Keratinocyte (primary cell): ENCODE results near the gene IL19. TPM values are rescaled to one million over a fixed set of nuclear protein-coding genes. Genes with fewer than 3 reads are reported as not detected.

Experiments
- DNase-seq: peaks from one replicate; pipeline ENCODE4 v3.0.0-alpha.2; 2011; ENCODE audit warnings: low read depth, missing footprints, low spot score
- FAIRE-seq: peaks from 2 replicates; lab custom pipeline; 2011; peaks lifted over from hg19 to GRCh38; lab: Jason Lieb, UNC
- H2AFZ ChIP-seq: 2 replicates; pipeline ENCODE4 v1.6.0; 2012; ENCODE audit warnings: low read length, control low read depth, inconsistent platforms; ENCODE audit not compliant: control insufficient read depth
- H3K27ac ChIP-seq: 2 replicates; pipeline ENCODE4 v1.5.1; 2011; ENCODE audit warnings: low read length; ENCODE audit not compliant: control insufficient read depth, insufficient read depth
- H3K27me3 ChIP-seq: 3 replicates; pipeline ENCODE4 v1.6.0; 2011; ENCODE audit warnings: low read length; ENCODE audit not compliant: control insufficient read depth, insufficient read depth; ENCODE audit errors: extremely low read depth
- H3K36me3 ChIP-seq, 2 experiments: 2 replicates in 1 of 2; 3 replicates in 1 of 2; pipeline ENCODE4 v1.5.1; 2011; ENCODE audit warnings: low read length in 2 of 2, mild to moderate bottlenecking in 1 of 2; ENCODE audit not compliant: control insufficient read depth in 2 of 2, insufficient read depth in 2 of 2; ENCODE audit errors: extremely low read depth in 1 of 2
- H3K4me1 ChIP-seq: 3 replicates; pipeline ENCODE4 v1.5.1; 2011; ENCODE audit warnings: low read length; ENCODE audit not compliant: control insufficient read depth, insufficient read depth; ENCODE audit errors: extremely low read depth
- H3K4me2 ChIP-seq: 3 replicates; pipeline ENCODE4 v1.6.0; 2011; ENCODE audit warnings: low read depth, low read length; ENCODE audit not compliant: control insufficient read depth, insufficient read depth; ENCODE audit errors: extremely low read depth
- H3K4me3 ChIP-seq, 3 experiments: fragments of 200-600 bp in 1 of 3; sonication (generic) in 1 of 3; 2 replicates in 2 of 3; 3 replicates in 1 of 3; pipeline ENCODE4 v1.5.1; 2011 to 2016; ENCODE audit warnings: low read length in 3 of 3, mild to moderate bottlenecking in 3 of 3, control low read depth in 2 of 3, inconsistent platforms in 1 of 3, low read depth in 1 of 3, mixed read lengths in 1 of 3, mixed run types in 1 of 3, moderate library complexity in 1 of 3; ENCODE audit not compliant: control insufficient read depth in 2 of 3, insufficient read depth in 2 of 3; ENCODE audit errors: extremely low read depth in 1 of 3
- H3K79me2 ChIP-seq: 2 replicates; pipeline ENCODE4 v1.6.0; 2012; ENCODE audit warnings: low read length; ENCODE audit not compliant: control insufficient read depth, insufficient read depth
- H3K9ac ChIP-seq: 3 replicates; pipeline ENCODE4 v1.6.0; 2011; ENCODE audit warnings: low read length; ENCODE audit not compliant: control insufficient read depth, insufficient read depth; ENCODE audit errors: extremely low read depth
- H3K9me1 ChIP-seq: 3 replicates; pipeline ENCODE4 v1.6.0; 2011; ENCODE audit warnings: low read length; ENCODE audit not compliant: control insufficient read depth, insufficient read depth; ENCODE audit errors: extremely low read depth
- H3K9me3 ChIP-seq: 2 replicates; pipeline ENCODE4 v1.5.1; 2012; ENCODE audit warnings: low read depth, low read length; ENCODE audit not compliant: control insufficient read depth
- H4K20me1 ChIP-seq: 3 replicates; pipeline ENCODE4 v1.6.0; 2011; ENCODE audit warnings: low read length; ENCODE audit not compliant: control insufficient read depth, insufficient read depth; ENCODE audit errors: extremely low read depth
- CTCF ChIP-seq, 3 experiments: IDR thresholded peaks in 1 of 3; conservative IDR thresholded peaks in 1 of 3; optimal IDR thresholded peaks in 1 of 3; 2 replicates in 2 of 3; 3 replicates in 1 of 3; pipeline versions ENCODE3 to v1.5.1; 2011; ENCODE audit warnings: low read length in 3 of 3, mild to moderate bottlenecking in 3 of 3, moderate library complexity in 2 of 3, control low read depth in 1 of 3, inconsistent platforms in 1 of 3; ENCODE audit not compliant: insufficient read depth in 2 of 3; ENCODE audit errors: extremely low read depth in 1 of 3
- EZH2 ChIP-seq: IDR thresholded peaks from one replicate; pipeline ENCODE4 v1.6.1; 2012; ENCODE audit warnings: inconsistent platforms, mild to moderate bottlenecking, low read length, moderate library complexity
- dilution Hi-C: fragments of 300-500 bp; cut with MboI; formaldehyde crosslinking; loops from one replicate; pipeline ENCODE4 v1.7.0; 2020; ENCODE audit warnings: low sequenced_read_pairs; ENCODE audit not compliant: extremely low pct_ligation_motif_present
- polyA plus RNA-seq, 5 experiments: library from polyadenylated mRNA; depleted of rRNA in 3 of 5; stranded (reverse) in 3 of 5; stranded (forward) in 1 of 5; unstranded in 1 of 5; fragments of >200 nt; gene quantifications; 1 replicate in 1 of 5; 2 replicates in 3 of 5; 3 replicates in 1 of 5; pipeline versions ENCODE4 v1.2.1 to v1.2.3, GENCODE V29; 2011 to 2012; ENCODE audit warnings: missing spikeins in 2 of 5, low read depth in 1 of 5, low replicate concordance in 1 of 5

Gene IL19
- polyA plus RNA-seq, 1 donor (not counting 4 experiments of a cell fraction or from before 2014, with no cell fraction given) = not detected

- Histone ChIP-seq H3K9ac (no peak overlapping the region), H3K4me2 (no peak overlapping the region), H4K20me1 (no peaks in the 10 kb centered on the region), H3K4me3 (no peak overlapping the region), H2AFZ (no peak overlapping the region), H3K79me2 (no peaks in the 10 kb centered on the region), H3K9me3 (no peaks in the 10 kb centered on the region), H3K4me1 (peaks cover 17% of the 10 kb centered on the region), H3K36me3 (no peaks in the 10 kb centered on the region), H3K27ac (no peak overlapping the region), H3K9me1 (no peaks in the 10 kb centered on the region), H3K27me3 (no peaks in the 10 kb centered on the region)
- dilution Hi-C loops = no loop called here
- TF ChIP-seq EZH2 (no peak), CTCF (optimal IDR thresholded peaks at IDR 0.05 in 1 of 3, IDR thresholded peaks at IDR 0.05 in 1 of 3, conservative IDR thresholded peaks at IDR 0.05 in 1 of 3; ENCODE audit: extremely low read depth in 1 of 3, insufficient read depth in 2 of 3, low read length in 3 of 3) (no peak)
- DNase-seq (no peak), FAIRE-seq (no peak)
Measured at GRCh38 chr1:206833801-206834200, 63.2 kb downstream of the IL19 start.

GRCh38 chr1:206834217-206834616 lies 63.6 kb downstream of the IL19 start:
- FAIRE-seq = no peak
- no peak for TF ChIP-seq EZH2
- TF ChIP-seq CTCF (optimal IDR thresholded peaks at IDR 0.05 in 1 of 3, IDR thresholded peaks at IDR 0.05 in 1 of 3, conservative IDR thresholded peaks at IDR 0.05 in 1 of 3; ENCODE audit: extremely low read depth in 1 of 3, insufficient read depth in 2 of 3, low read length in 3 of 3) = no peak
- Histone ChIP-seq H4K20me1 (no peaks in the 10 kb centered on the region), H3K79me2 (no peaks in the 10 kb centered on the region), H3K4me3 (no peak overlapping the region), H2AFZ (no peak overlapping the region), H3K9me3 (no peaks in the 10 kb centered on the region), H3K27ac (no peak overlapping the region), H3K4me1 (peaks cover 13% of the 10 kb centered on the region), H3K9me1 (no peaks in the 10 kb centered on the region), H3K9ac (no peak overlapping the region), H3K27me3 (no peaks in the 10 kb centered on the region), H3K36me3 (no peaks in the 10 kb centered on the region), H3K4me2 (no peak overlapping the region)
- no peak for DNase-seq
- dilution Hi-C loops = no loop called here
